Islet of Langerhans (tissue), 1 donor: ENCODE results near the gene OR4S2.

Experiments used
- FAIRE-seq: peaks from one replicate; lab custom pipeline; 2011; peaks lifted over from hg19 to GRCh38; lab: Jason Lieb, UNC

OR4S2 gene, protein sequence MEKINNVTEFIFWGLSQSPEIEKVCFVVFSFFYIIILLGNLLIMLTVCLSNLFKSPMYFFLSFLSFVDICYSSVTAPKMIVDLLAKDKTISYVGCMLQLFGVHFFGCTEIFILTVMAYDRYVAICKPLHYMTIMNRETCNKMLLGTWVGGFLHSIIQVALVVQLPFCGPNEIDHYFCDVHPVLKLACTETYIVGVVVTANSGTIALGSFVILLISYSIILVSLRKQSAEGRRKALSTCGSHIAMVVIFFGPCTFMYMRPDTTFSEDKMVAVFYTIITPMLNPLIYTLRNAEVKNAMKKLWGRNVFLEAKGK

DNA sequence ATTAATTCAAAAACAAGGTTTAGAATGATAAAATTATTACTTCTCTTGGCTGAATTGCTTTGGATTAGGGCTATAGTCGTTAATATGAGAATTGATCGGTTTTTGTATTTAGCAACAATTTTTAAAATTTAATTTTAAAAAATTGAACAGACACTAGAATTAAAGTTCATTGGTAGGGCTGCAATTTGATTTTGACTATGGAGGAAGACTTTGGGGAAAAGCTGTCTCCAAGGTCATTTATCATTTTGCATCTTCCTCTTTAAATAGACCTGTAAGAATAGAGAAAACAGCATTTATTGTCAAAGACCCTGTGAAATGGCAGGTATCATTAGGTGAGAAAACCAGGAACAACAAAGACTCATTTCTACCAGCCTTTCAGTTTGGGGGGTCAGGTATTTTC lies at the start of gene OR4S2:
Gene OR4S2, plus strand, starts transcription at position 301 of the 400 bp plus-strand sequence. CDS start 2,577 bp downstream, outside the sequence.
- FAIRE-seq: no peak

DNA sequence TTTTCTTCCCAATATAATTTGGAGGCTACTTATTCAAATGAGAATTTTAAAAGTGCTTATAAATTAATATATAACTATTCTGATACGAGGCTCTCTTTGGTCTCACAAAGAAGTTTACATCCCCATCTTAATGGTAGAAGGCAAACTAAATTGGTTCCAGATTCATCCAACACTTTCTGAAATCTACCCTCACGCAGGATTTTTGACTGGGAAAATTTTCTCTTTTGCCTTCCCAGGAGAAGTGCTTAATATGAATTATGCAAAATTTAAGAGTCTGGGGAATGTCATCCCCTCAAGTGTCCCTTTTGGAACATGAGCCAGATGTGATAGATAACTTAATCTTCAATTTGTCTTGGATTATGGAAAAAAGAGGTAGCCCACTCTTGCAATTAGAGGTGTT lies 40.6 kb upstream of the OR4S2 start, which contains the start of gene OR4C11:
Gene OR4C11, minus strand, starts transcription at position 101 of the 400 bp plus-strand sequence. CDS start 3,272 bp downstream, outside the sequence.
- FAIRE-seq: no peak

DNA sequence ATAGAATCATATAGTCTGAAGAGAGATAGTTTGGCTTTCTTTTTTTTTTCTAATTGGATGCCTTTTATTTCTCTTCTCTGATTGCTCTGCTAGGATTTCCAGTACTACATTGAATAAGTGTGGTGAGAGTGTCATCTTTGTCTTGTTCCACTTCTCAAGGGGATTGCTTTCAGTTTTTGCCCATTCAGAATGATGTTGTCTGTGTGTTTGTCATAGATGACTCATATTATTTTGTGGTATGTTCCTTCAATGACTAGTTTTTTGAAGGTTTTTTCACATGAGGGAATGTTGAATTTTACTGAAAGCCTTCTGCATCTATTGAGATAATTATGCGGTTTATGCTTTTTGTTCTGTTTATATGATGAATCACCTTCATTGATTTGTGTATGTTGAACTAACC lies 23.6 kb upstream of the OR4S2 start:
- no peak for FAIRE-seq

DNA sequence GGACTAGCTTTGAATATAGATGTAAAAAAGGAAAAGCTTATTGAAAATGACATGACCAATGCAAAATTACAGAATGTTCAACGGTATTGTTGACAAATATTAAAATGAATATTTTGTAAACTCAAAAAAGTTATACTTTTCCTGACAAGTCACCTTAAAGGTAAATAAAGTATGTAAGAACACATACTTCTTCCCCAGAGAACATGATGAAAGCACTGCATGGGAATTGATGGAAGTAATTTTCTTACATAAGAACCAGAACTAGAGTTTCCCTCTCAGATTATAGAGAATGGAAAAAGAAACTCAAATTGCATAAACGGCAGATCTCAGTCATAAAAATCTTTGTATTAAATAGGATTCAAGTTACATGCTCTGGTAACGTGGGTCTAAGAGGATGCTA lies 13.3 kb upstream of the OR4S2 start, which contains the start of gene OR4P4:
Gene OR4P4, plus strand, starts transcription at position 301 of the 400 bp plus-strand sequence.
- FAIRE-seq: no peak

DNA sequence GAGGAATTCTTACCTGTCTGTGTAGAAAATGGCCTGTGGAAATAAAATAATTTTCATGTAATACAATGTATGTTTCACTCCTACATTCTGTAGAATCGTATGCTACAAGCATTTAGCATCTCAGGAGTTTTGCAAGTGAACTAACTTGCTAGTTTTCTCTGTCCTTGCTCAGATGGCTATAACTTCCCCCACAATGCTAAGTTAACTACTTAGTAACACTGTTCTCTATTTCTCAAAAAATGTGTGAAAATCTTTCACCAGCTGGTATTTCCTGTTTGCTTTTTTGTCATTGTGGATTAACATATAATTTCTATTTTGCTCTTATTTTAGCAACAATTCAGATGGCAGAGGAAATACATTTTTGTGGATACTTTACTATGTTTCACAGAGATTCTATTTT lies 4.4 kb downstream of the OR4S2 start:
- no peak for FAIRE-seq

DNA sequence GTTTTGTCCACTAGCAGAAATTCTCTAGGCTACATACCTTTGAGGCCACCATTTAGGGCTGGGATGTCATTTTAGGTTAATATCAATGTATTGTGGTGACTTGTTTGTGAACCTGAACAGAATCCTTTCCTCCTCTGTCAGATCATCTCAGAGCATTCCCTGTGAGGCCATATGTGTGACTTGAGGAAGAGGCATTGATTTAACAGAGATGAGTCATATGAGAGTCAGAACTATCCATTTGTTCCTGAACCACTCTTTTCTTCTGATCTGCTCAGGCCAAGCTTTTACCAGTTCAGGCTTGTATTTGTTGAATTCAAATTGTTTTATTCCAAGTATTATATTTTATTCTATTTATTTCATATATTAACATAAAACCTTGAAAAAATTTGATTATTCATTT lies 7.0 kb downstream of the OR4S2 start:
- FAIRE-seq: no peak

DNA sequence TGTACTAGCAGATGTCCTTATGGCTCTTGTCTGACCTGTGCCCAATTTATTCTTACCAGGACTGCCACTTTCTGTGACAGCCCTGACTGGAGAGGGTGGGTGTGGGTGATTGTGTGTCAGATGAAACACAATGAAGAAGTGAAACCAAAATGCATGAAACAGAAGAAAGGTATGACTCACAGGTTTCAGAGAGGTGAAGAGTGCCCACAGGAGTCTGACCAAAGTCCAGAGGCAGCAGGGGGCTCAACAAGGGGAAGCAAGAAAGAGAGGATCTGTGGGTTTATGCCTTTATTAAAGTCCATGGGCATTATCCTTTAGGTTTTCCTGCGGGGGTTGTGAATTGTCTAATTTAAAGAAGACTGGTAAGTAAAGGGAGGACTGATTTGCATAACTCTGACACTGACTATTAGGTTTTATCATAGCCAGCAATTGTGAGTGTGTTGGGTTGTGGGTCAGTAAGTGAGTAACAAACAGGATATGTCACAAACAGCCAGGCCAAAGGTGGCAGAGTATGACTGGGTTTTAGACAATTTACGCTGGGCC lies 10.0 kb downstream of the OR4S2 start:
- FAIRE-seq: no peak

DNA sequence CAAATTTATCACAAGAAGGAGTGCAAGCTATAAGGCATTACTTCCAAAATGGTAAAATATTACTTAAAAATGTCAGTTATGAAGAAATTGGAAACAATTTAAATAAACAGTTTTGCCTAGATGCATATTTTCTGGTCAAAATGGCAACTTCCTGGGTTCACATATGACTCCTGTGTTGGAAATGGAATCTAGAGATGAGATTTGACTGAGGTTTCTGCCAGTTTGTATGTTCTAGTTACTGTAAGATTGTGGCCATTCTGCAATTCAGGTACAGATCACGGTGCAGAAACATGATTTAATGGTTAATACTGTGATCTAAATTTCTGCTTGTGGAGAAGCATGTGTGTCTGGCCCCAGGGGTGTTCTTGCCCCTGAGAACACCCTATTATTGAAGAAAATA lies 10.5 kb downstream of the OR4S2 start:
- FAIRE-seq: no peak

DNA sequence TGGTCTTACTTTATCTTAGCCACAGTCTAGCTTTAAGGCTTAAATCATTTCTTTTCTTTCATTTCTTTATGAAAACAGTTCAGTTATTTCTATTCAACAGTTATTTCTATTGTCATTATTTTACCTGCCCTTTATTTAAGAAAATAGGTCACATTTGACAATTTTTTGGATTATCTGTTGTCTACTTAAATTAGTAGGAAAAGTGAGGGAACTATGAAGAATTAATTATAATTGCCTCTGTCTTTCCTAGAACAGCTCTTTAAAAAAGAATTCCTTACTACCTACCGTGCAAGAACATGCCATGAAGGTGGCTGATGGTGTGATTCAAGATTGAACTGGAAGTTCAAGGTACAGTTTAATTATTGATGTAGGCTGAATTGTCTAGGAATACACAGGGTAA lies 13.8 kb downstream of the OR4S2 start, which contains the start of gene OR4C6:
Gene OR4C6, plus strand, starts transcription at position 301 of the 400 bp plus-strand sequence. CDS start 2,966 bp downstream, outside the sequence.
- FAIRE-seq: no peak

DNA sequence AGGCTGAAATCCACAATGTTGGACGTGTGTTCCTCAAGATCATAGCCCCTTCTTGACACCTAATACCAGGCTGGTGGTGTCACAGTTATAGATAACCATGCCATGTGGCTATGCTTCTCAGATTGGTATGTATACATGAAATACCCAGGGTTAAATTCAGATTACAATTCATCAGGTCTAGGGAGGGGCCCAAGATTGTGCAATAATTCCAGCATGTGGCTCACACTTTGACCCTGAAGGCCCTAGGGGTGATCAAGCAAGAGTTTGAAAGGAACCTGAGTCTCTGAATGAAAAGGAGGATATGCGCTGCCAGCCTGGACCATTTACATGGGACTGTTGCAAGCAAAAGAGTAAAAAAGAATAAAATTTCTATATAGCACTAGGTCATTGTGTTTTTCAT lies 21.2 kb downstream of the OR4S2 start:
- FAIRE-seq: no peak

DNA sequence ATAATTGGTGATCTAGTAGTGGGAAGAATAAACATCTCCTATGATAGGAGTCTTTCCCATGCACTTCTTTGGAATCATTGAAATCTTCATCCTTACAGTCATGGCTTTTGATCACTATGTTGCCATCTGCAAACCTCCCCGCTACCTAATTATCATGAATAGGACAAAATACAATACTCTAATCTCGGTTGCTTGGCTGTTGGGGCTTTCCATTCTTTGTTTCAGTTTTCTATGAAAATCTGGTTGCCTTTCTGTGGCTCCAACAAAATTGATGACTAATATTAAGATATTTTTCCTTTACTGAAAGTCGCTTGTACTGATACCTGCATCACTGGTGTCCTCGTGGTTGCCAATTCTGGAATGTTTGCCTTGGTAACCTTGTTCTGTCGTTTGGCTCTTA lies 25.7 kb downstream of the OR4S2 start:
- FAIRE-seq: no peak

DNA sequence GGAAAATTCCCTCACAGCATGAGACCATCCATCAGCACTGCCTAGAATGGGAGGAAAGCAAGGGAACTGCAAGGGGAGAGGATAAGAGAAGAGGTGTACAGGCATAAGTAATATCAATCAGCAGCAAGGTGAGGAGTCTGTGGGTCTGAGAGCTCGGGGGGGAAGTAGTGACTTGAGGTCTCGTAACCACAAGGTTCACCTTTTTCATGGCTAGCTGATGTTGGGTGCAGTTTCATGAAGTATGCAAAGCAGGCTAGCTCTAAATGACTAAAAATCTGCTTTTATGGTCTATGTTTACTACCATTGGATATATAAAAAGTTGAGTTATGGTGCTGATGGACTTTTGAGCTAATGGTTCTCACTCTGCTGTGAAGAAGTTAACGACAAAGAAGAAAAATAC lies 49.7 kb downstream of the OR4S2 start:
- no peak for FAIRE-seq

DNA sequence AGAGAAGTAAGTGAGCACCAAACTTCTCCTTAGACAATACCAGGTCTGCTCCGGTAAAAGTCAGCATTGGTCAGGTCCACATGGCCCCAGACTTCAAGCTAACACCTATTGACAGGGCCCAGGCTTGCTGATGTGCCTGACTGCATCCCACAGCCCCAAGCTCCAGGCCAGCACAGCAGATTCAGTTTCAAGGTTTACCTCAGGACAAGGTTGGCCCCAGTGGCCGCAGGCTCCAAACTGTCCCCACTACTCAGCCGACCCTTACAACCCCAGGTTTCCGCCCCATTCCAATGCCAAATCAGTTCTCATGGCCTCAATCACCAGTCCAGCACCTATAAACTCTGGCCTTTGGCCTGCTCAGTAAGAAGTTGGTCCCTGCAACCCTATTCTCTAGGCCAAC lies 53.3 kb downstream of the OR4S2 start:
- no peak for FAIRE-seq
